SK-N-SH treated with all-trans-retinoic acid at 6 μM for 48 hours (cell line): ENCODE results near the gene TRAPPC1.

Source experiments
- ATAC-seq: fragments of 200-7000 bp; cut with Tn5 transposase; 3 replicates; pipeline ENCODE4 v1.9.1; 2020; ENCODE audit warnings: mild to moderate bottlenecking, moderate library complexity
- ARNTL ChIP-seq: fragments of 450-650 bp; formaldehyde crosslinking; IDR thresholded peaks from 2 replicates; pipeline ENCODE4 v1.5.0; 2020; ENCODE audit warnings: low read depth, mild to moderate bottlenecking, moderate library complexity, borderline replicate concordance
- BACH2 ChIP-seq: fragments of 250-450 bp; sonication (Bioruptor Pico); IDR thresholded peaks from 2 replicates; pipeline ENCODE4 v1.9.0; 2021; ENCODE audit warnings: mild to moderate bottlenecking, borderline replicate concordance
- CSDC2 ChIP-seq: fragments of 250-450 bp; sonication (Bioruptor Pico); IDR thresholded peaks from 2 replicates; pipeline ENCODE4 v1.5.0; 2020; ENCODE audit warnings: mild to moderate bottlenecking, moderate library complexity
- ESRRG ChIP-seq: fragments of 250-450 bp; sonication (Bioruptor Pico); IDR thresholded peaks from 2 replicates; pipeline ENCODE4 v1.6.1; 2021; ENCODE audit warnings: mild to moderate bottlenecking
- GLIS3 ChIP-seq: fragments of 250-450 bp; sonication (Bioruptor Pico); IDR thresholded peaks from 2 replicates; pipeline ENCODE4 v1.5.0; 2020; ENCODE audit warnings: mild to moderate bottlenecking, moderate library complexity
- ISL1 ChIP-seq: fragments of 250-450 bp; sonication (Bioruptor Pico); IDR thresholded peaks from 2 replicates; pipeline ENCODE4 v2.1.2; 2022; ENCODE audit warnings: mild to moderate bottlenecking, moderate library complexity
- PPARA ChIP-seq: fragments of 250-450 bp; sonication (Bioruptor Pico); IDR thresholded peaks from 2 replicates; pipeline ENCODE4 v1.5.0; 2020; ENCODE audit warnings: mild to moderate bottlenecking, borderline replicate concordance
- RARB ChIP-seq: fragments of 250-450 bp; sonication (Bioruptor Pico); IDR thresholded peaks from 2 replicates; pipeline ENCODE4 v1.8.0; 2021; ENCODE audit warnings: mild to moderate bottlenecking, moderate library complexity
- SNAI2 ChIP-seq: fragments of 250-450 bp; sonication (Bioruptor Pico); IDR thresholded peaks from 2 replicates; pipeline ENCODE4 v1.5.0; 2020; ENCODE audit warnings: mild to moderate bottlenecking, moderate library complexity
- TCF4 ChIP-seq: fragments of 250-450 bp; sonication (Bioruptor Pico); IDR thresholded peaks from 2 replicates; pipeline ENCODE4 v1.8.0; 2021; ENCODE audit warnings: mild to moderate bottlenecking, moderate library complexity, borderline replicate concordance
- TOX ChIP-seq: fragments of 250-450 bp; sonication (Bioruptor Pico); IDR thresholded peaks from 2 replicates; pipeline ENCODE4 v1.8.0; 2021; ENCODE audit warnings: mild to moderate bottlenecking, moderate library complexity, borderline replicate concordance
- ZC3H10 ChIP-seq: fragments of 250-450 bp; sonication (Bioruptor Pico); IDR thresholded peaks from 2 replicates; pipeline ENCODE4 v1.5.1; 2021; ENCODE audit warnings: mild to moderate bottlenecking, moderate library complexity
- ZFP30 ChIP-seq: fragments of 450-650 bp; formaldehyde crosslinking; IDR thresholded peaks from 2 replicates; pipeline ENCODE4 v1.5.0; 2022; ENCODE audit warnings: mild to moderate bottlenecking, moderate library complexity
- ZNF565 ChIP-seq: fragments of 450-650 bp; formaldehyde crosslinking; conservative IDR thresholded peaks from 2 replicates; pipeline ENCODE4 v1.5.0; 2020; ENCODE audit warnings: low read depth, mild to moderate bottlenecking, moderate library complexity
- ZNF8 ChIP-seq: fragments of 450-650 bp; formaldehyde crosslinking; IDR thresholded peaks from 2 replicates; pipeline ENCODE4 v1.5.0; 2020; ENCODE audit warnings: mild to moderate bottlenecking, moderate library complexity
- TF ChIP-seq, protein P1 (sequence below): fragments of 250-450 bp; sonication (Bioruptor Pico); IDR thresholded peaks from 2 replicates; pipeline ENCODE4 v1.5.1; 2020; ENCODE audit warnings: low read depth, mild to moderate bottlenecking, moderate library complexity
- TF ChIP-seq, protein P2 (sequence below): fragments of 250-450 bp; sonication (Bioruptor Pico); IDR thresholded peaks from 2 replicates; pipeline ENCODE4 v1.8.0; 2020; ENCODE audit warnings: mild to moderate bottlenecking, moderate library complexity, borderline replicate concordance
- TF ChIP-seq, protein P3 (sequence below): fragments of 250-450 bp; sonication (Bioruptor Pico); IDR thresholded peaks from 2 replicates; pipeline ENCODE4 v1.5.0; 2020; ENCODE audit warnings: mild to moderate bottlenecking, moderate library complexity
- TF ChIP-seq, protein P4 (sequence below): fragments of 250-450 bp; sonication (Bioruptor Pico); IDR thresholded peaks from 2 replicates; pipeline ENCODE4 v1.5.1; 2021; ENCODE audit warnings: mild to moderate bottlenecking, moderate library complexity
- TF ChIP-seq, protein P5 (sequence below): fragments of 250-450 bp; sonication (Bioruptor Pico); IDR thresholded peaks from 2 replicates; pipeline ENCODE4 v1.8.0; 2021; ENCODE audit warnings: low read depth, mild to moderate bottlenecking, moderate library complexity, borderline replicate concordance

TRAPPC1 gene

DNA sequence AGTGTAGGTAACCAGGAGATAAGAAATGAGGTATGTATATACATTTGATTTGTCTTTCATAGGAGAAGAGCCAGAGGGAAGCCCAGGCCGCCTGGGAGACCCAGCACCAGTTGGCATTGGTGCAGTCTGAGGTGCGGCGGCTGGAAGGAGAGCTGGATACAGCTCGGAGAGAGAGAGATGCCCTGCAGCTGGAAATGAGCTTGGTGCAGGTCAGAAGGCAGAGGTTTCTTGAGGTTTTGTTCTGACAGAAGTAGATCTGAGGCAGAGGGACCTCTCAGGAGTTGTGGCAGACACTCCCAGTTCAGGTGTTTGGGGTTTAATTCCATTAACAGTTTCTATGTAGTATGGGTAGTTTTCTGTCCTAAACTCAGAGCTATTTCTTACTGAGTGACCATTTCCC, 8.3 kb upstream of the TRAPPC1 start:
- ATAC-seq, result no peak
- TF ChIP-seq ESRRG (CRISPR knock-in tag) (no peak), BACH2 (CRISPR knock-in tag) (no peak), ZFP30 (CRISPR knock-in tag) (no peak), ZNF565 (CRISPR knock-in tag) (no peak), SNAI2 (CRISPR knock-in tag) (no peak), PPARA (CRISPR knock-in tag) (no peak)
- TF ChIP-seq, protein P1, sequence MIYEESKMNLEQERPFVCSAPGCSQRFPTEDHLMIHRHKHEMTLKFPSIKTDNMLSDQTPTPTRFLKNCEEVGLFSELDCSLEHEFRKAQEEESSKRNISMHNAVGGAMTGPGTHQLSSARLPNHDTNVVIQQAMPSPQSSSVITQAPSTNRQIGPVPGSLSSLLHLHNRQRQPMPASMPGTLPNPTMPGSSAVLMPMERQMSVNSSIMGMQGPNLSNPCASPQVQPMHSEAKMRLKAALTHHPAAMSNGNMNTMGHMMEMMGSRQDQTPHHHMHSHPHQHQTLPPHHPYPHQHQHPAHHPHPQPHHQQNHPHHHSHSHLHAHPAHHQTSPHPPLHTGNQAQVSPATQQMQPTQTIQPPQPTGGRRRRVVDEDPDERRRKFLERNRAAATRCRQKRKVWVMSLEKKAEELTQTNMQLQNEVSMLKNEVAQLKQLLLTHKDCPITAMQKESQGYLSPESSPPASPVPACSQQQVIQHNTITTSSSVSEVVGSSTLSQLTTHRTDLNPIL (CRISPR knock-in tag), result no peak

DNA sequence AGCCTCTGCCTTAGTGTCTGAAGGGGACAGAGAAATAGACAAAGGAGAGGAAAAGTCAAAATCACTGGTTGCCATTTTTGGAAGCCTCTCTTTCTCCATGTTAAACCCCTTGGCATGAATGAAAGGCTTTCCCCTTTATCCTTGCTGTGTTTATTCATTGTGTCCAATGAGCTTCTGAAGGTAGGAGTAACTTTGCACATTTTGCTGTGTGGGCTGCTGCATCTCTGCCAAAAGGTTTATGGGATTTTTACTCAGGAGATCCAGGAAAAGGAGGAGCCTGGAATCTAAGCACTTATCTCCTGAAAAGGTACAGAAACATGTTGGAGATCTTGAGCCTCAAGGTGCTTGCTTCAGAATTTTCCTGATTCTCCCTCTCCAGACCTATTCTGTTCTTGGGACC, 4.1 kb upstream of the TRAPPC1 start:
- ATAC-seq, result no peak
- no peak for TF ChIP-seq TCF4 (CRISPR knock-in tag)
- no peak for TF ChIP-seq ESRRG (CRISPR knock-in tag)
- TF ChIP-seq CSDC2 (CRISPR knock-in tag), result no peak
- TF ChIP-seq, protein P2, sequence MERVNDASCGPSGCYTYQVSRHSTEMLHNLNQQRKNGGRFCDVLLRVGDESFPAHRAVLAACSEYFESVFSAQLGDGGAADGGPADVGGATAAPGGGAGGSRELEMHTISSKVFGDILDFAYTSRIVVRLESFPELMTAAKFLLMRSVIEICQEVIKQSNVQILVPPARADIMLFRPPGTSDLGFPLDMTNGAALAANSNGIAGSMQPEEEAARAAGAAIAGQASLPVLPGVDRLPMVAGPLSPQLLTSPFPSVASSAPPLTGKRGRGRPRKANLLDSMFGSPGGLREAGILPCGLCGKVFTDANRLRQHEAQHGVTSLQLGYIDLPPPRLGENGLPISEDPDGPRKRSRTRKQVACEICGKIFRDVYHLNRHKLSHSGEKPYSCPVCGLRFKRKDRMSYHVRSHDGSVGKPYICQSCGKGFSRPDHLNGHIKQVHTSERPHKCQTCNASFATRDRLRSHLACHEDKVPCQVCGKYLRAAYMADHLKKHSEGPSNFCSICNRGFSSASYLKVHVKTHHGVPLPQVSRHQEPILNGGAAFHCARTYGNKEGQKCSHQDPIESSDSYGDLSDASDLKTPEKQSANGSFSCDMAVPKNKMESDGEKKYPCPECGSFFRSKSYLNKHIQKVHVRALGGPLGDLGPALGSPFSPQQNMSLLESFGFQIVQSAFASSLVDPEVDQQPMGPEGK (CRISPR knock-in tag), result no peak
- TF ChIP-seq, protein P3, sequence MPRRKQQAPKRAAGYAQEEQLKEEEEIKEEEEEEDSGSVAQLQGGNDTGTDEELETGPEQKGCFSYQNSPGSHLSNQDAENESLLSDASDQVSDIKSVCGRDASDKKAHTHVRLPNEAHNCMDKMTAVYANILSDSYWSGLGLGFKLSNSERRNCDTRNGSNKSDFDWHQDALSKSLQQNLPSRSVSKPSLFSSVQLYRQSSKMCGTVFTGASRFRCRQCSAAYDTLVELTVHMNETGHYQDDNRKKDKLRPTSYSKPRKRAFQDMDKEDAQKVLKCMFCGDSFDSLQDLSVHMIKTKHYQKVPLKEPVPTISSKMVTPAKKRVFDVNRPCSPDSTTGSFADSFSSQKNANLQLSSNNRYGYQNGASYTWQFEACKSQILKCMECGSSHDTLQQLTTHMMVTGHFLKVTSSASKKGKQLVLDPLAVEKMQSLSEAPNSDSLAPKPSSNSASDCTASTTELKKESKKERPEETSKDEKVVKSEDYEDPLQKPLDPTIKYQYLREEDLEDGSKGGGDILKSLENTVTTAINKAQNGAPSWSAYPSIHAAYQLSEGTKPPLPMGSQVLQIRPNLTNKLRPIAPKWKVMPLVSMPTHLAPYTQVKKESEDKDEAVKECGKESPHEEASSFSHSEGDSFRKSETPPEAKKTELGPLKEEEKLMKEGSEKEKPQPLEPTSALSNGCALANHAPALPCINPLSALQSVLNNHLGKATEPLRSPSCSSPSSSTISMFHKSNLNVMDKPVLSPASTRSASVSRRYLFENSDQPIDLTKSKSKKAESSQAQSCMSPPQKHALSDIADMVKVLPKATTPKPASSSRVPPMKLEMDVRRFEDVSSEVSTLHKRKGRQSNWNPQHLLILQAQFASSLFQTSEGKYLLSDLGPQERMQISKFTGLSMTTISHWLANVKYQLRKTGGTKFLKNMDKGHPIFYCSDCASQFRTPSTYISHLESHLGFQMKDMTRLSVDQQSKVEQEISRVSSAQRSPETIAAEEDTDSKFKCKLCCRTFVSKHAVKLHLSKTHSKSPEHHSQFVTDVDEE (CRISPR knock-in tag), result no peak
- TF ChIP-seq, protein P1 (CRISPR knock-in tag), result no peak
- no peak for TF ChIP-seq ARNTL (CRISPR knock-in tag)
- TF ChIP-seq ZFP30 (CRISPR knock-in tag), result no peak
- no peak for TF ChIP-seq ZNF8 (CRISPR knock-in tag)

DNA sequence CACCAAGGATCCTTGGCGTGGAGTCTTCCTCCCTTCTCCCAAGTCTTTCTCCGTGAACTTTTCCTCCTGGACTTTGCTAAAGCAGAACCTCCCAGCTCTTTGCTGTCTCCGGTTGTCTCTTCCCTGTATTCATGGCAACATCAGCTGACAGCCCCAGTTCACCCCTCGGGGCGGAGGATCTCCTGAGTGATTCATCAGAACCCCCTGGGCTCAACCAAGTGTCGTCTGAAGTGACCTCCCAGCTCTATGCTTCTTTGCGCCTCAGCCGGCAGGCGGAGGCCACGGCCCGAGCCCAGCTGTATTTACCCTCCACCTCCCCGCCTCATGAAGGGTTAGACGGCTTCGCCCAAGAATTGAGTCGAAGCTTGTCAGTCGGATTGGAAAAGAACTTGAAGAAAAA, 1.2 kb upstream of the TRAPPC1 start:
- ATAC-seq, result peak; percentile 30
- TF ChIP-seq GLIS3 (no peak), ISL1 (CRISPR knock-in tag) (no peak), TOX (CRISPR knock-in tag) (no peak), SNAI2 (CRISPR knock-in tag) (no peak), ARNTL (CRISPR knock-in tag) (no peak)
- TF ChIP-seq, protein P1 (CRISPR knock-in tag), result no peak
- TF ChIP-seq, protein P4, sequence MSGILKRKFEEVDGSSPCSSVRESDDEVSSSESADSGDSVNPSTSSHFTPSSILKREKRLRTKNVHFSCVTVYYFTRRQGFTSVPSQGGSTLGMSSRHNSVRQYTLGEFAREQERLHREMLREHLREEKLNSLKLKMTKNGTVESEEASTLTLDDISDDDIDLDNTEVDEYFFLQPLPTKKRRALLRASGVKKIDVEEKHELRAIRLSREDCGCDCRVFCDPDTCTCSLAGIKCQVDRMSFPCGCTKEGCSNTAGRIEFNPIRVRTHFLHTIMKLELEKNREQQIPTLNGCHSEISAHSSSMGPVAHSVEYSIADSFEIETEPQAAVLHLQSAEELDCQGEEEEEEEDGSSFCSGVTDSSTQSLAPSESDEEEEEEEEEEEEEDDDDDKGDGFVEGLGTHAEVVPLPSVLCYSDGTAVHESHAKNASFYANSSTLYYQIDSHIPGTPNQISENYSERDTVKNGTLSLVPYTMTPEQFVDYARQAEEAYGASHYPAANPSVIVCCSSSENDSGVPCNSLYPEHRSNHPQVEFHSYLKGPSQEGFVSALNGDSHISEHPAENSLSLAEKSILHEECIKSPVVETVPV (CRISPR knock-in tag), result no peak
- TF ChIP-seq, all 23 proteins: peak for 0

DNA sequence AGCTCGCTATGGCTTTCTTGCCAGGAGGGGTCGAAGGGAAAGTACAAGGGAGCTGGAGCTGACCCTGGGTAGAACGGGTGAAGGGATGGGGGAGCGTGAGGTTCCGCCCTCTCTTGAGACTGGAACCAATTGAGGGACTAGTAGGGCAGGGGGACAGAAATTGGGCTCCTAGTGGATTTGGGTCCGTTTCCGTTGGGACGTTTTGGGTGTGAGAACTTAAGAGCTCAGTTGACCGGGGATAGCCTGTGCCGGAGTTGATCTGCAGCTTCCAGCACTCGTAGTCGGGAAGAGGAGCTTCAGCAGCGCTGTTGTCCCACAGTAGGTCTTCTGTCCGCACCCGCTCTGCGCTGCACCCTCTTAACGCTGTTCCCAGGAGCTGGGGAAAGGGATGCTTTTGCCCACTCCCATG, 741 bp upstream of the TRAPPC1 start:
- peak; percentile 45 for ATAC-seq
- no peak for TF ChIP-seq RARB (CRISPR knock-in tag)
- TF ChIP-seq TOX (CRISPR knock-in tag), result no peak
- TF ChIP-seq ZFP30 (CRISPR knock-in tag), result no peak
- no peak for TF ChIP-seq PPARA (CRISPR knock-in tag)
- TF ChIP-seq, protein P1 (CRISPR knock-in tag), result no peak
- TF ChIP-seq, protein P4 (CRISPR knock-in tag), result no peak
- no peak for TF ChIP-seq ZNF8 (CRISPR knock-in tag)
- TF ChIP-seq TCF4 (CRISPR knock-in tag), result no peak
- TF ChIP-seq, protein P5, sequence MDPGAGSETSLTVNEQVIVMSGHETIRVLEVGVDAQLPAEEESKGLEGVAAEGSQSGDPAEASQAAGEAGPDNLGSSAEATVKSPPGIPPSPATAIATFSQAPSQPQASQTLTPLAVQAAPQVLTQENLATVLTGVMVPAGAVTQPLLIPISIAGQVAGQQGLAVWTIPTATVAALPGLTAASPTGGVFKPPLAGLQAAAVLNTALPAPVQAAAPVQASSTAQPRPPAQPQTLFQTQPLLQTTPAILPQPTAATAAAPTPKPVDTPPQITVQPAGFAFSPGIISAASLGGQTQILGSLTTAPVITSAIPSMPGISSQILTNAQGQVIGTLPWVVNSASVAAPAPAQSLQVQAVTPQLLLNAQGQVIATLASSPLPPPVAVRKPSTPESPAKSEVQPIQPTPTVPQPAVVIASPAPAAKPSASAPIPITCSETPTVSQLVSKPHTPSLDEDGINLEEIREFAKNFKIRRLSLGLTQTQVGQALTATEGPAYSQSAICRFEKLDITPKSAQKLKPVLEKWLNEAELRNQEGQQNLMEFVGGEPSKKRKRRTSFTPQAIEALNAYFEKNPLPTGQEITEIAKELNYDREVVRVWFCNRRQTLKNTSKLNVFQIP (CRISPR knock-in tag), result no peak
- TF ChIP-seq ESRRG (CRISPR knock-in tag), result no peak
- TF ChIP-seq ZC3H10, result no peak
